ENCODE data around the gene DNMT3L. TPM values are rescaled to one million over a fixed set of nuclear protein-coding genes. Genes with fewer than 3 reads are reported as not detected.

Gene DNMT3L
- total and polyA plus RNA-seq, 7 donors, result not detected

DNA sequence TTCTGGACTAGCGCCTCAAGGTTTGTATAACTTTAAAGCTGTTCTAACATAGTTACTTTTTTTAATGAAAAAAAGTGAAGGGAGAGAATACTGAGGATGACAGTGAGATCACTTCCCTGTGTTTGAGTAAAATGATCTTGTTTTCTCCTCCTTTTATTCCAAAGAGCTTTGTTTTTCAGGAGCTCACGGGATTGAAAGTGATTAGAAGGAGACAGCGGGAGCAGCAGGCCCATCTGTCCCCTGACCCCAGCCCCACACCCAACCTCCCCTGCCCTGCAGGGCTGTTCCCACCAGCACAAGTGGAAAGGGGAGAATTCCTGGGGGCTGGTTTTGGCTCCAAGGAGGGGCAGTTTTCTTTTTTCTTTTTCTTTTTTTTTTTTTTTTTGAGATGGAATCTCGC lies 2.1 kb upstream of the DNMT3L start:
- DNase-seq, result no peak
- Histone ChIP-seq H3K36me3 (no peaks in the 10 kb centered on the region), H3K4me3 (no peak overlapping the region), H3K9me3 (peaks cover 0 to 3% (median 0%) of the 10 kb centered on the region in 4 donors), H3K27ac (no peak overlapping the region), H3K27me3 (peaks cover 0 to 19% (median 4%) of the 10 kb centered on the region in 3 donors), H3K4me1 (no peaks in the 10 kb centered on the region)
- intact Hi-C loops (cut with DNase I), result no loop called here
- WGBS, 2 donors, result 88 to 91% methylated on average over 4 of the region's 4 CpGs
- TF ChIP-seq EP300 (IDR thresholded peaks at IDR 0.05), result no peak
- TF ChIP-seq, protein P1, sequence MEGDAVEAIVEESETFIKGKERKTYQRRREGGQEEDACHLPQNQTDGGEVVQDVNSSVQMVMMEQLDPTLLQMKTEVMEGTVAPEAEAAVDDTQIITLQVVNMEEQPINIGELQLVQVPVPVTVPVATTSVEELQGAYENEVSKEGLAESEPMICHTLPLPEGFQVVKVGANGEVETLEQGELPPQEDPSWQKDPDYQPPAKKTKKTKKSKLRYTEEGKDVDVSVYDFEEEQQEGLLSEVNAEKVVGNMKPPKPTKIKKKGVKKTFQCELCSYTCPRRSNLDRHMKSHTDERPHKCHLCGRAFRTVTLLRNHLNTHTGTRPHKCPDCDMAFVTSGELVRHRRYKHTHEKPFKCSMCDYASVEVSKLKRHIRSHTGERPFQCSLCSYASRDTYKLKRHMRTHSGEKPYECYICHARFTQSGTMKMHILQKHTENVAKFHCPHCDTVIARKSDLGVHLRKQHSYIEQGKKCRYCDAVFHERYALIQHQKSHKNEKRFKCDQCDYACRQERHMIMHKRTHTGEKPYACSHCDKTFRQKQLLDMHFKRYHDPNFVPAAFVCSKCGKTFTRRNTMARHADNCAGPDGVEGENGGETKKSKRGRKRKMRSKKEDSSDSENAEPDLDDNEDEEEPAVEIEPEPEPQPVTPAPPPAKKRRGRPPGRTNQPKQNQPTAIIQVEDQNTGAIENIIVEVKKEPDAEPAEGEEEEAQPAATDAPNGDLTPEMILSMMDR (IDR thresholded peaks at IDR 0.05), result no peak
- TF ChIP-seq POLR2A (IDR thresholded peaks at IDR 0.05), result no peak
- TF ChIP-seq POLR2AphosphoS5 (IDR thresholded peaks at IDR 0.05), result no peak

DNA sequence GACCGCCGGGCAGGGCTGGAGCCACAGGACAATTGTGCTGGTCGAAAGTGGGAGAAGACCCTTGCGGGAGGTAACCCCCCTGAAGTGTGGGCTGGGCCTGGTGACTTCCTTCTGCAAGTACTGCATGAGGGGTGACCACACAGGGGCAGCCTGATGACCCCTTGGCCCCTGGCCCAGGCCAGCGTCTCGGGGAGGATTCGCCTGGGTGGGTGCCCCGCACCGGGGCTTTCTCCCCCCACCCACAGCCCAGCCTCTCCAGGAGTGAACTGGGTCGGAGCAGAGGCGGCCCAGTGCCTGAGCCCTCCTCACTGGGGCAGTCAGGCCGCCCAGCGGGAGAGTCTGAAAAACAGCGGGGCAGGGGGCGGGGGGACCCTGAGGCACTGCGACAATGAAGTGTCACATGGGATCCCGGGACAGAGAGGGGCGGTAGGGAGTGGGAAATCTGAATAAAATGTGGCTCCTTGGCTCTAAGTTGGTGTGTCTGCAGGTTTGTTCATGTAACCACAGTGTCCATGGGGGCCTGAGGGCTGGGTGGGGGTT lies 1.6 kb upstream of the DNMT3L start:
- peaks cover 0 to 3% (median 0%) of the 10 kb centered on the region in 4 donors for H3K9me3 ChIP-seq
- no peaks in the 10 kb centered on the region for H3K36me3 ChIP-seq
- H3K4me3 ChIP-seq, result no peak overlapping the region
- TF ChIP-seq EP300 (IDR thresholded peaks at IDR 0.05), result no peak
- TF ChIP-seq, protein P1 (IDR thresholded peaks at IDR 0.05), result no peak
- no peak for TF ChIP-seq POLR2AphosphoS5 (IDR thresholded peaks at IDR 0.05)
- no peak for TF ChIP-seq POLR2A (IDR thresholded peaks at IDR 0.05)
- peaks cover 0 to 22% (median 4%) of the 10 kb centered on the region in 3 donors for H3K27me3 ChIP-seq
- DNase-seq, result no peak
- no peak overlapping the region for H3K27ac ChIP-seq
- intact Hi-C loops (cut with DNase I), result no loop called here
- no peaks in the 10 kb centered on the region for H3K4me1 ChIP-seq
- WGBS, 2 donors, result 77 to 85% methylated on average over 18 of the region's 18 CpGs

DNA sequence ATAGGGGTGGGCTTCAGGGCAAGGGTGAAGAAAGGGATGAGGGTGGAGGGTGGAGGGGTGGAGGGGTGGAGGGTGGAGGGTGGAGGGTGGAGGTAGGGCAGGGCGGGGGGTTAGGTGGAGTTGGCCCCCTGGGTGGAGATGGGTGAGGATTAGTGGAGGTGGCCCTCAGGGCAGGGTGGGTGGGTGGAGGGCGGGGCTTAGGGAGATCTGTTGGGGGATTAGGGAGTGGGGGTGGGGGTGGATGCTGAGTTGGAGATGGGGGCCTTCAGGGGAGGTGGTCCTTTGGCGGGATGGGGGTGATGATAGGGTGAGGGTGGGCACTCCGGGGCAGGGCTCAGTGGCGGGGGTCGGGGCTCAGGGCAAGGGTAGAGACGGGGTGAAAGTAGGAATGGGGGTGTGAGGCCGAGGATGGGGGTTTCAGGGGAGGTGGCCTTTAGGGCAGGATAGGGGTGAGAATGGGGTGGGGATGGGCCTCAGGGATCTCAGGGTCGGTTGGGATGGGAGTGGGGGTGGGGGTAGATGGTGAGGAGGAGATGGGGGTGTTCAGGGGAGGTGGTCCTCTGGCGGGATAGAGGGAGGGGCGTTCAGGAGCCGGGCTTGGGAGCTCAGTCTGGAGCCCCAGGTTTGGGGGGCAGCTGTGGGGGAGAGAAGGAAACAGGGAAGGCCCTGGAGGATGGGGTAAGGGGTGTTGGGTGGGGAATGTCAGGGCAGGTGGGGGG lies 800 bp upstream of the DNMT3L start:
- intact Hi-C loops (cut with DNase I), result no loop called here
- Histone ChIP-seq H3K27me3 (peaks cover 0 to 22% (median 4%) of the 10 kb centered on the region in 3 donors), H3K4me3 (no peak overlapping the region), H3K27ac (no peak overlapping the region), H3K36me3 (no peaks in the 10 kb centered on the region), H3K9me3 (peaks cover 0 to 3% (median 0%) of the 10 kb centered on the region in 4 donors), H3K4me1 (no peaks in the 10 kb centered on the region)
- WGBS, 2 donors, result 68 to 90% methylated on average over 12 of the region's 12 CpGs
- TF ChIP-seq POLR2A (IDR thresholded peaks at IDR 0.05) (no peak), POLR2AphosphoS5 (IDR thresholded peaks at IDR 0.05) (no peak), EP300 (IDR thresholded peaks at IDR 0.05) (no peak)
- TF ChIP-seq, protein P1 (IDR thresholded peaks at IDR 0.05), result no peak
- no peak for DNase-seq

DNA sequence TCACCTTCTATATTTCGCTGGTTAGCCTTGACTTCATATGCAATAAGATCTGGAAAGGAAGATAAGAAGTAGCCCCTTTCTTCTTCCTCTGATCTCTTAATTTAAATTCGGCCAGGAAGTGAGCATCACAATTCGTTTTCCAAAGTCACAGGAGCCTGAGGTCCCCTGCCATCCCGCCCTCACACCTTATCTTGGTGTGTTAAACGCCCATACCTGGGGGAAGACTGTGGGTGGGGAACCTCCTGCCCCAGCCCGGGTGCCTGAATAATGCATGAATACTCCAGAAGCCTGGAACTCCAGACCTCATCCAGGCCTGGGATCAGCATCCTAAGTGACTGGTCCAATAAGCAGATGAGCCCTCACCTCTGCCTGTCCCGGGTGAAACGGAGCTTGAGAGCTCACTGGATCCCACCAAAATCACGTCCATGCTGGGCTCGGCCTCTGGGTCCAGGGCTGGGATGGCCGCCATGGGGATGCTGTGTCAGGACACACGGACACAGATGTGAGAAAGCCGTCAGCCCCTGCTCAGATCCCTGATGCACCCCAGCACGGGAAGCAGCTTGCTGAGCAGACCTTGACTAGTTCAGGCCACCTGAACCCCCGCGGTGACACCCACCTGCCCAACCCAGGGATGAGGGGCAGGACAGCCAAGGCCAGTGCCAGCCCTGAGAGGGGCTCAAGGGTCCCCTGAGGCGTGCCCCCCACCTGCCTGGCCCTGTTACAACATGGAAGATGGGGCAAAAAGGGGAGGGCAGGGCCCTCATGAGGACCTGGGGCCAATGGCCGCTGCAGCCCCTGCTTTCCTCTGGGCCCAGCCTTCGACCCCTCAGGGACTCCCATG lies 686 bp downstream of the DNMT3L start:
- H3K27me3 ChIP-seq, result peaks cover 0 to 22% (median 4%) of the 10 kb centered on the region in 3 donors
- WGBS, 2 donors, result 80 to 87% methylated on average over 19 of the region's 19 CpGs
- no peak for DNase-seq
- H3K4me1 ChIP-seq, result no peaks in the 10 kb centered on the region
- H3K9me3 ChIP-seq, result peaks cover 0 to 3% (median 0%) of the 10 kb centered on the region in 4 donors
- no peaks in the 10 kb centered on the region for H3K36me3 ChIP-seq
- no peak overlapping the region for H3K27ac ChIP-seq
- no peak overlapping the region for H3K4me3 ChIP-seq
- TF ChIP-seq, protein P1 (IDR thresholded peaks at IDR 0.05), result no peak
- TF ChIP-seq POLR2A (IDR thresholded peaks at IDR 0.05), result no peak
- no peak for TF ChIP-seq POLR2AphosphoS5 (IDR thresholded peaks at IDR 0.05)
- TF ChIP-seq EP300 (IDR thresholded peaks at IDR 0.05), result no peak
- intact Hi-C loops (cut with DNase I), result no loop called here
